Spinal cord (tissue), 10 donors: Measurements from ENCODE around the gene COG5. TPM values are rescaled to one million over a fixed set of nuclear protein-coding genes. Genes with fewer than 3 reads are reported as not detected.

Source experiments
- DNase-seq, 6 donors: peaks; one replicate each; pipeline versions ENCODE4 v3.0.0 to v3.0.0-alpha.2; 2013 to 2015; ENCODE audit warnings: low spot score in 6 of 6, low read depth in 4 of 6
- H3K27ac ChIP-seq: one replicate; pipeline ENCODE4 v1.5.1; 2013; ENCODE audit warnings: low read depth, low read length, control low read depth
- H3K27me3 ChIP-seq: one replicate; pipeline ENCODE4 v1.6.1; 2013; ENCODE audit warnings: low read length; ENCODE audit not compliant: control insufficient read depth, insufficient read depth
- H3K36me3 ChIP-seq: one replicate; pipeline ENCODE4 v1.6.1; 2013; ENCODE audit warnings: low read length; ENCODE audit not compliant: control insufficient read depth, insufficient read depth
- H3K4me1 ChIP-seq: one replicate; pipeline ENCODE4 v1.6.1; 2013; ENCODE audit warnings: low read length; ENCODE audit not compliant: control insufficient read depth, insufficient read depth
- H3K4me3 ChIP-seq: one replicate; pipeline ENCODE4 v1.5.1; 2013; ENCODE audit warnings: low read depth, low read length, control low read depth
- H3K9me3 ChIP-seq: one replicate; pipeline ENCODE4 v1.6.1; 2013; ENCODE audit warnings: low read length; ENCODE audit not compliant: control insufficient read depth, insufficient read depth
- WGBS: methylation state at CpG from one replicate; pipeline ENCODE4 v1.1.5; 2013; ENCODE audit warnings: missing lambda C conversion rate; ENCODE audit not compliant: insufficient coverage; 5-methylcytosine and 5-hydroxymethylcytosine counted together
- polyA plus RNA-seq, 2 donors: library from polyadenylated mRNA; unstranded; fragments of 120-200 nt; gene quantifications; one replicate each; pipeline ENCODE4 v1.2.1, GENCODE V29; 2013; ENCODE audit not compliant: insufficient read length in 2 of 2
- total RNA-seq, 2 donors: library from RNA; depleted of rRNA in 1 of 2; stranded (reverse); fragments of 120-200 nt in 1 of 2; fragments of >200 nt in 1 of 2; gene quantifications; one replicate each; pipeline versions ENCODE4 v1.2.3 to v1.2.4, GENCODE V29; 2013 to 2014
- donor health status: healthy.

Gene COG5
- total and polyA plus RNA-seq, 4 donors, result 18.9 to 48.2 (median 31.5) TPM

- H3K4me1 ChIP-seq, result no peaks in the 10 kb centered on the region
- H3K27ac ChIP-seq, result no peak overlapping the region
- 50% methylated on average over 1 of the region's 4 CpGs for WGBS
- H3K27me3 ChIP-seq, result no peaks in the 10 kb centered on the region
- no peaks in the 10 kb centered on the region for H3K9me3 ChIP-seq
- H3K4me3 ChIP-seq, result no peak overlapping the region
- peaks cover 4% of the 10 kb centered on the region for H3K36me3 ChIP-seq
- DNase-seq, result no peak
Measured at GRCh38 chr7:107286751-107287621, 276.7 kb downstream of the COG5 start.

GRCh38 chr7:107284911-107285479, 278.7 kb downstream of the COG5 start:
- no peak for DNase-seq
- no peaks in the 10 kb centered on the region for H3K27me3 ChIP-seq
- no peak overlapping the region for H3K27ac ChIP-seq
- H3K9me3 ChIP-seq, result no peaks in the 10 kb centered on the region
- no peak overlapping the region for H3K4me3 ChIP-seq
- H3K36me3 ChIP-seq, result peaks cover 4% of the 10 kb centered on the region
- no peaks in the 10 kb centered on the region for H3K4me1 ChIP-seq
- 100% methylated on average over 1 of the region's 4 CpGs for WGBS

DNA sequence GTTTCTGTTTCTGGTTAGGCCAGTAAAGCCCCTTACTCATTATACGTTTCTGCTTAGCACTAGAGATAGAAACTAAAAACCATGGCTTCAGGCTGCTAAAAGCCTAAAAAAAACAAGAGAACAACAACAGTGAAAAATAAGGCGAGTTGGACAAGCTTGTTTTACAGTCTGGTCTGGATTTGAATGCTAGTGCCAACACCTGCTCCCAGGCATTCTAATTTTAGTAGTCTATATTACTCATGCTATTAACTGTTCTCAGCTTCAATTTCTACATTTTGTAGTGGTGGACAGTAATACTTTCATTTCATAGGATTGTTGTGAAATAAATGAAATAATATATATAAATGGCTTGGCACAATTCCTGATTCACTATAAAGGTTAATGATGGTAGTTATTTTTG, 286.4 kb downstream of the COG5 start:
- no peak overlapping the region for H3K27ac ChIP-seq
- H3K36me3 ChIP-seq, result peaks cover under 1% of the 10 kb centered on the region
- peak in 1 of 6 donors; percentile 8 for DNase-seq
- no peaks in the 10 kb centered on the region for H3K4me1 ChIP-seq
- H3K4me3 ChIP-seq, result no peak overlapping the region
- no peaks in the 10 kb centered on the region for H3K9me3 ChIP-seq
- no CpG with 5 or more reads among the region's 2 CpGs for WGBS
- no peaks in the 10 kb centered on the region for H3K27me3 ChIP-seq

DNA sequence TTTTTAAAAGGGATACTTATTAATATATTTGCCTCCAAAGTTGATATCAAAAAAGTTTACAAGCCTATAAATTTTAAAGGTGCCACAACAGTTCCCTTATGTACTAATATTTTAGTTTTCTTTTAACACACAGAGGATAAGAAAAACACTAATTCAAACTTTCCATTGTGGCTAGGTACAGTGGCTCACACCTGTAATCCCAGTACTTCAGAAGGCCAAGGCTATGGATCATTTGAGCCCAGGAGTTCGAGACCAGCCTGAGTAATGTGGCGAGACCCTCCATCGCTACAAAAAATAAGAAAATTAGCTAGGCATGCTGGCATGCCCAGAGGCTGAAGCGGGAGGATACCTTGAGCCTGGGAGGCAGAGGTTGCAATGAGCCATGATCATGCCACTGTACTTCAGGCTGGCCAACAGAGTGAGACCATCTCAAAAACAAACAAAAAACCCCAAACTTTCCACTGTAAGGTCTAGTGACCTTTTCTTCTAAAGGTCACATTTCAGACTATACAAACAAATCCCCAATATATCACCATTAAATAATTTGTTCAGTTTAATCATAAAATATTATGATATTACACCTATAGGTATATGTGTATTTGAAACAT, 287.4 kb downstream of the COG5 start:
- H3K4me3 ChIP-seq, result no peak overlapping the region
- DNase-seq, result no peak
- no peaks in the 10 kb centered on the region for H3K9me3 ChIP-seq
- no peaks in the 10 kb centered on the region for H3K27me3 ChIP-seq
- H3K27ac ChIP-seq, result no peak overlapping the region
- WGBS, result 94% methylated on average over 4 of the region's 4 CpGs
- H3K4me1 ChIP-seq, result no peaks in the 10 kb centered on the region
- H3K36me3 ChIP-seq, result no peaks in the 10 kb centered on the region

DNA sequence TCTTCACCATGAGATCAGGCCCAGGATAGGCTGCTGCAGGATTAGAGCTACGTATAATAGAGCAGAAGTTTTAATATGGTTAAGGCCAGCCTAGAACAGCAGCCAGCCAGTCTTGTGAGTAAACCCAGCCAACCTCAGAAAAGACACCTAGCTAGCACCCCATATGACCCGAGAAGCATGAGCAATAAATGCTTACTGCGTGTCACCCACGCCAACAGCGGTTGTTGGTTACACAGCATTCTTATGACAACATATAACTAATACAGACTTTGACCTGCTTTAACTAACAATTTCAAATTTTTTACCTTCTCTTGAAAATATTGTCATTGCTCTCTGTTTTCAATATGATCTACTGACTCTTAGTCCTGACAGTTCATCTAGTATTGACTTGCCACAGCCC, 289.2 kb downstream of the COG5 start:
- Histone ChIP-seq H3K36me3 (no peaks in the 10 kb centered on the region), H3K27ac (no peak overlapping the region), H3K4me1 (no peaks in the 10 kb centered on the region), H3K4me3 (no peak overlapping the region), H3K9me3 (no peaks in the 10 kb centered on the region), H3K27me3 (no peaks in the 10 kb centered on the region)
- no peak for DNase-seq
- WGBS, result 80% methylated on average over 4 of the region's 5 CpGs

- no peaks in the 10 kb centered on the region for H3K4me1 ChIP-seq
- no peak overlapping the region for H3K4me3 ChIP-seq
- no peak for DNase-seq
- WGBS, result 91% methylated on average over 1 of the region's 3 CpGs
- no peaks in the 10 kb centered on the region for H3K36me3 ChIP-seq
- no peaks in the 10 kb centered on the region for H3K27me3 ChIP-seq
- no peak overlapping the region for H3K27ac ChIP-seq
- no peaks in the 10 kb centered on the region for H3K9me3 ChIP-seq
Measured at GRCh38 chr7:107269790-107270189, 293.9 kb downstream of the COG5 start.

GRCh38 chr7:107268594-107268993, 295.1 kb downstream of the COG5 start:
- Histone ChIP-seq H3K36me3 (no peaks in the 10 kb centered on the region), H3K4me3 (no peak overlapping the region), H3K9me3 (no peaks in the 10 kb centered on the region), H3K4me1 (no peaks in the 10 kb centered on the region), H3K27ac (no peak overlapping the region), H3K27me3 (no peaks in the 10 kb centered on the region)
- DNase-seq, result no peak
- WGBS, result no CpG with 5 or more reads among the region's 2 CpGs

- WGBS, result 86% methylated on average over 1 of the region's 1 CpG
- H3K27me3 ChIP-seq, result no peaks in the 10 kb centered on the region
- no peaks in the 10 kb centered on the region for H3K9me3 ChIP-seq
- no peak overlapping the region for H3K4me3 ChIP-seq
- H3K27ac ChIP-seq, result no peak overlapping the region
- no peak for DNase-seq
- H3K36me3 ChIP-seq, result no peaks in the 10 kb centered on the region
- H3K4me1 ChIP-seq, result no peaks in the 10 kb centered on the region
Measured at GRCh38 chr7:107267138-107267537, 296.6 kb downstream of the COG5 start.

GRCh38 chr7:107264723-107265122, 299.0 kb downstream of the COG5 start:
- Histone ChIP-seq H3K4me1 (no peaks in the 10 kb centered on the region), H3K4me3 (no peak overlapping the region), H3K36me3 (no peaks in the 10 kb centered on the region), H3K27me3 (no peaks in the 10 kb centered on the region), H3K27ac (no peak overlapping the region), H3K9me3 (no peaks in the 10 kb centered on the region)
- DNase-seq, result no peak

DNA sequence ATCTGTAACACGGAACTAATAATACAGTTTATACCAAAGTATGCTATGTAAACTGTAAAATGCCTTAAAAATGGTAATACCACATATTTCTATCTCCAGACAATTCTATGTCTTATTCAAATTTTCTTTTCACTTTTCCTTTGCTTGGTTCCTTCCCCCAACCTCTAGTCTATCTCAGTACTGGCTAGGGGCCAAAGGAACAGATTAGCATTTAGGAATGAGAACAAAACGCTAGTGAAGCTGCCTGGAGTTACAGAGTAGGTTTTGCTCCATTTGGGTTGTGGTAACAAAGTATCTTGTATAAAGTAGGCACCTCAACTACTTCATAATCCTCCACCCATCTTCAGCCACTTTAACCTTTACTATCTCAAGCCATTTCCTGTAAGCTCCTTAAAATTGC, 300.9 kb downstream of the COG5 start:
- peak in 4 of 6 donors; percentile 5 to 74 (median 39) for DNase-seq
- no peaks in the 10 kb centered on the region for H3K36me3 ChIP-seq
- no CpG with 5 or more reads among the region's 2 CpGs for WGBS
- H3K4me1 ChIP-seq, result no peaks in the 10 kb centered on the region
- H3K4me3 ChIP-seq, result no peak overlapping the region
- H3K9me3 ChIP-seq, result no peaks in the 10 kb centered on the region
- no peaks in the 10 kb centered on the region for H3K27me3 ChIP-seq
- H3K27ac ChIP-seq, result no peak overlapping the region
